OCI-M2 (cell line): ENCODE results near the gene SYTL4.

Source experiments
- DNase-seq: peaks from one replicate; lab custom pipeline; 2025; ENCODE audit not compliant: unreplicated experiment; lab: John Stamatoyannopoulos, UW

The SYTL4 gene

DNA sequence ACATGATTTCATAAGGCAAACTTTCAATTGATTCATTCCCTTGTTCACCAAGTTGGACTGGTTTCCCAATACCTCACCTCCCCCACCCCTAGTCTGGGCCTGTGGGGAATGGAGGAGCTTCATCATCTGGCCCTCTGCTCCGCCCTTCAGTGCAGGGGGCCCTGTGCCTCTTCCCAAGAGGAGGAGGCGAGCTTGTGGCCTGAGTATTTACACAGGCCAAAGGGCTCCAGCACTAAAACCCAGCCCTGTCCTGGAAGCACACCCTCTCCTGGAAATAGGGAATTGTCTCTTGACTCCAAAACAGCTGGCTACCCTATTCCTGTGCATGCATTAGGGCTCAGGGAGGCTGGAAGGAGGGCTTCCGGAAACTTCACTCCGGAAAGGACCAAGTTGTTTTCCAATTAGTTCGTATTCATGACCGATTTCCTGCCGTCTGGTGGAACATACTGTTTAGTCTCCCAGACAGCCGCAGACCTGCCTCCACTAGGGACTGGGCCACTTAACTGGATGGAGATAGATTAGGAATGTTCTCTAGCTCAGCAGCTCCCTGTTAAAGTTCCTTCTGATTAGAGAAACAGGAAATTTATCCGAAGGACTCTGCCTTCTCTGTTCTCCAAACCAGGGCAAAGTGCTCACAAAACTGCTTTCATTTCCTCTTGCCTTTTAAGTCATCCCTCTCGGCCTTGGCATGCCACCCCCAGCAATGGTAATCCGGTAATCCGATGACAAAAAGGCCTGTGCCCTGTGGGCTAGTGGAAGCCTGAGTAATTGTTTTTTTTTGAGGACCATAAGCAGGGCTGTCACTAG lies 82.2 kb downstream of the SYTL4 start:
- DNase-seq: no peak

GRCh38 chrX:100648458-100649417 lies 83.2 kb downstream of the SYTL4 start:
- no peak for DNase-seq

GRCh38 chrX:100647739-100648138 lies 84.2 kb downstream of the SYTL4 start:
- DNase-seq: no peak

DNA sequence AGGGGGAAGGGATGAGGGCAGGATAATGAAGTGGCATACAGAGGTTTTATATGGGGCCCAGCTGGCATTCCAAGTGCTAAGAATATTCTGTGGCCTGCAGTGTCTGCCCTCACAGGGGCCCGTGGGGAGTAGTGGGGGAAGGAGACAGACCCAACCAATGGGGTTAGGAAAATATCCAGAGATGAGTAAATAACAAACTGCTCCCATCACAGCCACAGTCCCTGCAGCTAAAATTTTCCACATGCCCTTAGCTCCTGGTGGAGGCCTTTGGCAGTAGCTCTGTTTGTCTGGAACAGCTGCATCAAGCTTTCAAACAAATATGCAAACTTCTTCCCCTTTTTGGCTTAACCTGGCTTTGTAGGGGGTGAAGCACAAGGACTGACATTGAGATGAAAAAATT lies 84.8 kb downstream of the SYTL4 start:
- no peak for DNase-seq

DNA sequence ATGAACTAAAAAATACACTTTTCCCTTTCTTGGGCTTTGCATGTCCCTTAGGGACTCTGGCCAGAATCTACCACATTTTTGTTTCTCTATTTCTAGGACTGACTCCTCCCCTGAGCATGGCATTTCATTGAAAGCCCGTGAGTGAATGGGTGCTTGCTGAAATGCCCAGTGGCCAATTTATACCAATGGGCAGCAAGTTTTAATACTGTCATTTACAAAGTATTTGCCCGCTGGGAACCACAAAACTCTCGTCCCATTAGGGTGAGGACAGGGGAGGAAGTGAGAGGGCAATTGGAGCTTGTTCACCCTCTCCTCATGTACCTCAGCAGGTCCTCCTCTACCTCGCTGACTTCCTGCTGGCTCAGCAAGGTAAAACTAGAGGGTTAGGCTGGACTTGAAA lies 86.8 kb downstream of the SYTL4 start:
- DNase-seq: no peak

DNA sequence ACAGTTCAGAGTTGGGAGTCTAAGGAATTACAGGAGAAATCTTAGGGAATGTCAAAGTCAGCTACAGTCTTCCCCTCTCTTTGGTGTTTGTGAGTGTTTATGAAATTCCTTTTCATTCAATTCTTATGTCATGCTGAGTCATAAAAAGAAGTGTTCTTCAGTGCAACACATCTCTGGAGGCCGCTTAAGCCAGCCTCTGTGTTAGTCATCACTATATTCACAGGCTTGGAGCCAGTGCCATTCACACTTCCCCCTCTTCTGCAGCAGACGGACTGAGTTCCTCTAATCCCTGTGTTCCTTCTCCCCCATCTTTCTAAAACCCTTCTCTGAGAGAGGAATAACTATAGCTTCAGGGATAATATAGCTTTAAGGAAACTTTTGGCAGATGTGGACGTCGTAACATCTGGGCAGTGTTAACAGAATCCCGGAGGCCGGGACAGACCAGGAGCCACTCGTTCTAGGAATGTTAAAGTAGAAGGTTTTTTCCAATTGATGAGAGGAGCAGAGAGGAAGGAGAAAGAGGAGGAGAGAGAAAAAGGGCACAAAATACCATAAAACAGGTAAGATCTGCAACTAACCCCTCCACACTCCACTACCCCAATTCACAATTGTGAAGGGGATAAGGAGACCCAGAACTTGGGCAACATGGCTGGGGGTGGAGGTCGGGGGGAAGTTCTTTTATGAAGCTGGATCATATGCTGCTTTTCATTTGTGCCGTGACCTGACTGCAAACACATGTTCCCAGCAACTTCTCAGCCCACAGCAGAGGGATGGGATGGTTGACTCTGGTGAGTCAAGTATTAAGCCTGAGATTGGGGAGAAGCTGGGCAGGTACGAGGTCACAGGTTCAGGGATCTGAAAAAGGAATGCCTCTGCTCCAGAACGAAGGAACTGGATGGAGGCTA lies 87.7 kb downstream of the SYTL4 start, which contains the start of gene SRPX2:
SRPX2 (plus strand) TSS at position 244 of the 905 bp plus-strand sequence. CDS start 2,124 bp downstream, outside the sequence.
- no peak for DNase-seq

DNA sequence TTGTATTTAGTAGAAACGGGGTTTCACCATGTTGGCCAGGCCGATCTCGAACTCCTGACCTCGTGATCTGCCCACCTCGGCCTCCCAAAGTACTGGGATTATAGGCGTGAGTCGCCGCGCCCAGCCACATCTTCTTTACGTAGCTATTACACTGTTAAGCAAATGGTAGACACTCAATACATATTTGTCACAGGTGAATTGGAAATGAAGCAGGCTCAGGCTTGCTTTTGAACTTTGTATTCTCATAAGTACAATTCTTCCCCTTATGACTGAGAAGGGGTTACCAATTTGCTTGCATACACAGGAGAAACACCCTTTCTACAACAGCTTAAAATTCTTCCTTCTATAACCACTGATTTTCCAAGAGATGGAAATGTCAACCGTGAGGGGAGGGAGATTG lies 88.7 kb downstream of the SYTL4 start:
- no peak for DNase-seq

DNA sequence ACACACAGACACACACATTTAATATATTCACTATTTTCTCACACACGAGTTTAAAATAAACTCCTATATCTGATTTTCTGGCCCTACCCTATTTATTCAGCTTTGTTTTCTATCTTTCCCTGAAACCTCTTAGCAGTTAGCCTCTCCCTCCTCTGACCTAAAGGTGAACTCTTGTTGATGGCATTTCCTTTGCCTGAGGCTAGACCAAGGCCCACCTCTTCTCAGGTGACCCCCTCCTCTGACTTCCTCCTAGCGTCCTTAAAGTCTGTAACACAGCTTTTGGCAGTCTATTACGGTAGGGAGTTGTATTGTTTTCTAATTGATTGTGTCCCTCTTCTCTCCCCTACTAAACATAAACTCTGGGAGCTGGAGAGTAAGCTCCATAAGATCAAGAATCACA lies 89.6 kb downstream of the SYTL4 start:
- no peak for DNase-seq

GRCh38 chrX:100636321-100636991 lies 95.5 kb downstream of the SYTL4 start, which contains the start of gene TSPAN6:
Gene TSPAN6 (minus strand): TSS chrX:100636806. CDS start chrX:100636694, 112 bp downstream.
- peak; percentile 43 for DNase-seq

- no peak for DNase-seq
Observed at GRCh38 chrX:100635989-100636320, 96.0 kb downstream of the SYTL4 start.

DNA sequence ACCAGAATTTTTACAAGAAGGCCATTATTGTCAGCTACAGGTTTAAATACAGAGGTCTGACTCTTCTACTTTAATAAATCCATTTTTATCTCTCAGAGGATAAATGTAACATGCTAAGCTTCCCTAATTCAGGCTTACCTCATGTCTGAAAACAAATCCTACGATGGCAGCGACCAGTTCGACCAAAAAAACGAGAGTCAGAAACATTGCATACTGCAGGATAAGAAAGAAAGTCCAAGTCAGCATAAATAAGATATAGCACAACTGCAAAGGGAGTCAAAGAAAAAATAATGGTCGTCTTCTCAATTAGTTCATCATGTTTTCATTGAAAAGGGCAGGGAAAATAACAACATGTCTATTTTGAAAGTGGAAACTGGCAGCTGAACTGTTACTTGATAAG lies 96.9 kb downstream of the SYTL4 start:
- no peak for DNase-seq

- no peak for DNase-seq
Observed at GRCh38 chrX:100625985-100626491, 105.9 kb downstream of the SYTL4 start.
